OCI-M1 (cell line): ENCODE data around the gene KLHDC9.
"Not testable (repeated sequence)": the region's sequence is repeated elsewhere in the genome, so short reads cannot be mapped to it uniquely, and the experiment has no call there.

Experiments
- DNase-seq: peaks from one replicate; lab custom pipeline; 2025; lab: John Stamatoyannopoulos, UW

The KLHDC9 gene

DNA sequence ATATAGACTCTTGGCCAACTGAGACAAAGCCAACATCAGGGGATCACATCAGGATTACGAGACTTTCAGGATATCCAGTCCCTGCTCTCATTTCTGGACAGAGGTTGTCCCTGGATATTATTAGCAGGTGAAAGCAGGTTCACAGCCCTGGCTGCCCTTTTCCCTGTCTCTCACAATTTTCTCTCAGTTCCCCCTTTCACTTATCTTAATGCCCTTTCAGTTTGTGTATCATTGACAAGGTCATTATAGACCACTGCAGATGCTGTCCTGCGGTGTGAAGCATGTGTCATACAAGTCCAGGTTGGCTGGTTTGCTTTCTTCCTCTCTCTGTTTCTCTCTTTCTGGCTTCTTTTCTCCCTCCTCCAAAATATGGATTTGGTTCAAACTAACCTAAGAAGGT, 2.1 kb upstream of the KLHDC9 start:
- no peak for DNase-seq

DNA sequence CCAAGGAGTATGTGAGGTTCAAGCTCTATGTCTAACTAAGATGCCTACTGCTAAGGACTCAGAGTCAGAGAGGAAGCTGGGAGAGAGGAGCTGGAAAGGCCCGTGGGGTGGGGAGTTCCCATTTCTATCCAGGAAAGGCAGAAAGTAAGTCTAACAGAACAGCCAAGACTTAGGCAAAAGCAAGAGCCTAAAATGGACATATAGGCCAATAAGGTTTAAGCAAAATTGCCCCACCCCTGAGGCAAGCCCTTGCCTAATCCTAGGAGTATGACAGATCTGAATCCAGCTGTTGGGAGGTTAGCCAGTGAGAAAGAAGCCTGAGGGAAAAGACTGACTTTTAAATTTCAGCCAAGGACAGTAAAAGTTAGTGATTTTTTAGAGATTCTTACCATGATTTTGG, 1.6 kb upstream of the KLHDC9 start:
- DNase-seq, result no peak

DNA sequence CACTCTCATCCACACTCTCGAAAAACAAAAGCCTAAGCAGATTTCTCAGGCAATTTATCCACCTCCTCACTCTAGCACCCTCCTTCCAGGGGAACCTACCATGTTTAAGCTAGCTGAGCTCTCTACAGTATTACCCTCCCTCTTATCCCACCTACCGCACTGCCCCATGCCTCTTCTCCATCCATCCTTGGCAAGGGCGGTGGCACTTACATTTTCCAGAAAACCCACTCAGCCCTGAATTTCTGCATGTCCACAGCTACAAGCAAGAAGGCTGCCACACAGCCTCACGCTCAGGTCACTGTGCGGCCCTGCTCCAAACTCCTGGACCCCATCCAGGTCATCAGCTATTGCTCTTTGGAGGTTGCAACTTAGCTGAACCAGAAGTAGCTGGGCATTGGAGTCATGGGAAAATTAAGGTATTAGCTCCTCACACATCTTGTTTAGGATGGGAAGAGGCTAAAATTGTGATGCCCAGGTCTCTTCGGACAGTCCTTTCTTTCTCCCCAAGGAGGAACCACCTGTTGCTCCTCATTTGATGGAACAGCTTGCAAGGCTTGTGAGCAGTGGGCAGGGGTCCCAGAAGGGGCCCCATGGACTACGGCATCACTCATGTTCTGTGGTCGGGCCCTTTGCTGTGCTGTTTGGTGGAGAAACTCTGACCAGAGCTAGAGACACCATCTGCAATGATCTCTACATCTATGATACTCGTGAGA, 1.1 kb downstream of the KLHDC9 start:
- no peak for DNase-seq

DNA sequence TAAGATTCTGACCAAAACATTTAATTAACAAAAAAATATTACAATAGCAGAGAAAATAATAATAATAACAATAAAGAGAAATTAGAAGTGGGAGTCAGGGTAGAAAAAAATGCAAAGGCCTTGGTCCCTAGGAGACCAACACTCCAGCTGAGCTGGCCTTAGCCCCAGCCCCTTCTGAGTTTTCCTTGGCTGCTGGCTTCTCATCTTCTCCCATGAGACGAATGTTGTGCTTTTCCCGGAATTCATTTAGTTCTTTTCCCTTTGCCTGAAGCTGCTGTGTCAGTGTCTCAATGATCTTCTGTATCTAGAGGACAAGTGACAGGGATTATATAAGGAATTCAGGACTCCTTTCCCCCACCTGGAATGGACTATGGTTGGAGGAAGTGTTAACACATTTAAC, 2.4 kb downstream of the KLHDC9 start:
- DNase-seq, result no peak

DNA sequence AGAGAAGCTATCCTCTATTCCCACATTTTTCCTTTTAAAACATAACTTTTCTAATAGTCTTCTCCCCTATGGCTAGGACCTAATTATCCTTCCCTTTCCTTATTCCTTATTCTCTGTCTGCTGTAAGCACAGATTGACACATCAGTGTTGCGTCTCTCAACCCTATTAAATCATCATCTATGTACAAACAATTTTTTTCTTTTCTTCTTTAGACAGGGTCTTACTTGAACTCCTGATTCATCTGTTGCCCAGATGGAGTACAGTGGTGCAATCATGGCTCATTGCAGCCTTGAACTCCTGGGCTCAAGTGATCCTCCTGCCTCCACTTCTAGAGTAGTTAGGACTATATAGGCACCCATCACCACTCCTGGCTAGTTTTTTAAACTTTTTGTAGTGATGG, 8.3 kb downstream of the KLHDC9 start:
- DNase-seq, result no peak

DNA sequence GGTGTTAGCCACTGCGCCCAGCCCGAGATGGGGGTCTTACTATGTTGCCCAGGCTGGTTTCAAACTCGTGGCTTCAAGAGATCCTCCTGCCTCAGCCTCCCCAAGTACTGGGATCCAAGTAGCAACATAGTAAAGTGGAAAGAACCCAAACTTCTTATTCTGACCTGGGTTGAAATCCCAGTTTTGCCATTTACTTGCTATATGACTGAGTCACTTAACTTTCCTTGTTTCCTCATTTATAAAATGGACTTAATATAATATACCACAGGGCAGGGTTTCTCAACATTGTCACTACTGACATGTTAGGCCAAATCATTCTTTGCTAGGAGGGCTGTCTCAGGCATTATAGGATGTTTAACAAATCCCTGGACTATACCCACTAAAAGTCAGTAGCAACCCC, 13.0 kb downstream of the KLHDC9 start:
- DNase-seq, result no peak

DNA sequence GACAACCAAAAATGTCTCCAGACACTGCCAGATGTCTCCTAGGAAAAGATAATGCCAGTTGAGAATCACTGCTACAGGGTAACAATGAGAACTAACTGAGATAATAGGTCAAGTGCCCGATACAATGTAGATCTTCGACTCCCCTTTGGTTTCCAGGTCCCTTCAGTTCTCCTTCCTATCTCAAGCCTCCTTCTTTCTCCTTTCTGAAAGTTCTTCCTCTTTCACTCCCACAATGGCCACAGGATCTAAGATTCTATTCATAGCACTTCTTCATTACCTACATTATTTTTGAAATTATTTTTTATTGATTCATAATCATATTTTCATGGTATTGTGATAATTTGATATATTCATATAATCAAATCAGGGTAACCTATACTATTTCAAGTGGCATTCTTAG, 13.4 kb downstream of the KLHDC9 start:
- peak; percentile 82 for DNase-seq

DNA sequence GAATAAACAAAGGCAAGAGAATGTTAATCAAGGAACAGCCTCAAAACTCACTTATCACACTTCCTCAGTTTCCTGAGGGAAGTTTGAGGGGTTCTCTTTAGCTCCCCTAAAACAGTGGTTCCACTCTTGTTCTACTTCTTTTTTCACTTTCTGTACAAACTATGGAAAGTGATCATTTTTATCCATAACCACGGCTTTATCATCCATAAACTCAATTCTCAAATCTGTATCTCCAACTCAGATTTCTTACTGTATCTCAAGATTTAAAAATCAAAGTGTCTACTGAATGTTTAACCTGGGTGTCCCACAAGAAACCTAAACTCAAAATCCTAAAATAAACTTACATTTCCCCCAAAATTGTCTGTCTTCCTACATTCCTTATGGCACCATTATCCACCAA, 15.8 kb downstream of the KLHDC9 start:
- DNase-seq, result no peak

DNA sequence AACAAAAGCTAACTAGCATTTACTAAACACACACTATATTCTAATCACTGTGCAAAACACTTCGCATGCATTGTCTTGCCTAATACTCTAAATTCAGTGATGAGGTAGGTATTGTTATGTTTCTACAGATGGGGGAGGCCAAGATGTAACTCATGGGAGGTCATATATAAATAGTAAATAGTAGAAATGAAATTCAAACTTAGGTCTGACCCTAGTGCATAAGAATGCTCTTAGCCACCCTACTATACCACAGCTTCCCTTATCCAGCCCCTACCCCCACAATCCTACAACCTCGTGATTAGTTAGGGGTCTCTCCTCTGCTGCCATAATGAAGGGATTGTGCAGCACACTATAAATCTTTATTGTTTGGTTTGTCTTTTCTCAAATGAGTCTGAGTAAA, 16.4 kb downstream of the KLHDC9 start:
- no peak for DNase-seq

DNA sequence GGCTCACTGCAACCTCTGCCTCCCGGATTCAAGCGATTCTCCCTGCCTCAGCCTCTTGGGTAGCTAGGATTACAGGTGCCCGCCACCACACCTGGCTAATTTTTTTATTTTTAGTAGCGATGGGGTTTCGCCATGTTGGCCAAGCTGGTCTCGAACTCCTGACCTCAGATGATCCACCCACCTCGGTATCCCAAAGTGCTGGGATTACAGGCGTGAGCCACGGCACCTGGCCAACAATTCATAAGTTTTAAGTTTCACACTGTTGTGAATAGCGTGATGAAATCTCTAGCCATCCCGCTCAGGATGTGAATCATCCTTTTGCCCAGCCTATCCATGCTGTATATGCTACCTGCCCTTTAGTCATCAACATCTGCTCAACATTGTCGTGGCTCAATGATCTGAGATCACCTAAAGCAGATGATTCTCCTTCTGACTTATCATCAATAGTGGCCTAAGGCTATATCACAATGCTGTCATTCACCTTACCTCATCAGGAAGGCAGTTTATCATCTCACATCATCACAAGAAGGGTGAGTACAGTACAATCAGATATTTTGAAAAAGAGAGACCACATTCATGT, 17.1 kb downstream of the KLHDC9 start:
- no peak for DNase-seq

DNA sequence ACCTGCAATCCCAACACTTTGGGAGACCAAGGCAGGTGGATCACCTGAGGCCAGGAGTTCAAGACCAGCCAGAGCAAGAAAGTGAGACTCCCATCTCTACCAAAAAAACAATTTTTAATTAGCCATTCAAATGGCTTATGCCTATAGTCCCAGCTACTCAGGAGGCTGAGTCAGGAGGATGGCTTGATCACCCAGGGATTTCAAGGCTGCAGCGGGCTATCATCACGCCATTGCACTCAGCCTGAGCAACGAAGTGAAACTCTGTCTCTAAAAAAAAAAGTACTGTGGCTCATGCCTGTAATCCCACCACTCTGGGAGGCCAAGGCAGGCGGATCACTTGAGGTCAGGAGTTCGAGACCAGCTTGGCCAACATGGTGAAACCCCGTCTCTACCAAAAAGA, 17.8 kb downstream of the KLHDC9 start:
- DNase-seq, result not testable (repeated sequence)

DNA sequence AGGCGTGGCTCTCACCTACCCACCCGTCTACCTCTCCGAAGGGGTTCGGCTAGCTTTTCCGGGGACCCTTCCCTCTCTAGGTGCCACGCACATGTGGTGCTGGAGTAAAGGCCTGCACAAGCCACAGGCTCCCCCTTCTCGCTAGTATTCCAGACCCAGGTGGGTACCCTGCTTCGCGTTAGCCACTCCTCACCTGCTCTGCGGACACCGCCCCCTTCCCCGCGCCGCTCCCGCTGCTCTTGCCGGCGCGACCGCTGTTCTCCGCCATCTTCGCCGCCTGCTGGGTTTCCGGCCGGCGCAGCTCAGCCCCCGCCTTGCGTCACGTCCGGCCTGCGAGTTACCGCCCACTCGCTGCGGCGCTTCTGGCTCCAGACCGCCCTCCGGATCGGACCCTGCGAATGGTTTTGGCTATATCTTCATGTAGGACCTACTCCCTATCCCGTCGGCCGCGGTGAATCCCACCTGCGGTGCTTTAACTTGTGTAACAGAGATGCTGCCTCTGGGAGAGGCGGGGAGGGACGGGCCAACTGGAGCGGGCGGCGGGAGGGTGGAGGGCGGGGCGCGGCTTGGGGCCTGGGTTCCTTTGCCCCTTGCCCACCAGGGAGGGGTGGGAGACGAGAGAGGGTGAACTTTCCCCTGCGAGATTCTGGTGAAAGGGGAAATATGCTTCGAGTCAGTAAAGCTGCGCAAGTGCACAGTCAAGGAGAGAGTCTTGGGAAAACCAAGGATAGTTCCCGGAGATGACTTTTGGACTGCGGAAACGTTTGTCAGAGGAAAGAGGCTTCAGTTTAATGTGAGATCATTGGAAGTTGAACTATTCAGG, 19.8 kb downstream of the KLHDC9 start, which contains the start of the genes NIT1 and PFDN2:
TSS of gene NIT1 (plus strand) at position 347 of the 823 bp plus-strand sequence. CDS start at position 419, 72 bp downstream.
TSS of gene PFDN2 (minus strand) at position 279 of the 823 bp plus-strand sequence. CDS start at position 268, 11 bp downstream.
- peak; percentile 93 for DNase-seq

DNA sequence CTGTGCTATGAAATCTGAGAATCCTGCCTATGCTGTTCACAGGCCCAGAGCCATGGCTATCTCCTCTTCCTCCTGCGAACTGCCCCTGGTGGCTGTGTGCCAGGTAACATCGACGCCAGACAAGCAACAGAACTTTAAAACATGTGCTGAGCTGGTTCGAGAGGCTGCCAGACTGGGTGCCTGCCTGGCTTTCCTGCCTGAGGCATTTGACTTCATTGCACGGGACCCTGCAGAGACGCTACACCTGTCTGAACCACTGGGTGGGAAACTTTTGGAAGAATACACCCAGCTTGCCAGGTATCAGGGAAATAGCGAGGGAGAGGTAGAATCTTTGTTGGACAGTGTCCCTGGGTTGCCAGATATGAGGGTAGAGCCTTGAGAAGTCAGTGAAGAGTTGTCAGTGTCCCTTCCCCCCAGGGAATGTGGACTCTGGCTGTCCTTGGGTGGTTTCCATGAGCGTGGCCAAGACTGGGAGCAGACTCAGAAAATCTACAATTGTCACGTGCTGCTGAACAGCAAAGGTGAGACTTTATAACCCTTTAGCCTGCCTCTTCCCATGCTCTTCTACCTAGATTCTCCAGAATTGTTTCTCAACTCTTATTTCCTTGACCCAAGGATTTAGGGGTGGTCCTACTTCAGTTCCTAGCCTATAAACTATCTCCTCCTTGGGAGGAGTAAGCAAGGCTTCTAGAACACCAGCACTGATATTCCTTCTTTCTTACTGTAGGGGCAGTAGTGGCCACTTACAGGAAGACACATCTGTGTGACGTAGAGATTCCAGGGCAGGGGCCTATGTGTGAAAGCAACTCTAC, 21.1 kb downstream of the KLHDC9 start:
- peak; percentile 79 for DNase-seq

DNA sequence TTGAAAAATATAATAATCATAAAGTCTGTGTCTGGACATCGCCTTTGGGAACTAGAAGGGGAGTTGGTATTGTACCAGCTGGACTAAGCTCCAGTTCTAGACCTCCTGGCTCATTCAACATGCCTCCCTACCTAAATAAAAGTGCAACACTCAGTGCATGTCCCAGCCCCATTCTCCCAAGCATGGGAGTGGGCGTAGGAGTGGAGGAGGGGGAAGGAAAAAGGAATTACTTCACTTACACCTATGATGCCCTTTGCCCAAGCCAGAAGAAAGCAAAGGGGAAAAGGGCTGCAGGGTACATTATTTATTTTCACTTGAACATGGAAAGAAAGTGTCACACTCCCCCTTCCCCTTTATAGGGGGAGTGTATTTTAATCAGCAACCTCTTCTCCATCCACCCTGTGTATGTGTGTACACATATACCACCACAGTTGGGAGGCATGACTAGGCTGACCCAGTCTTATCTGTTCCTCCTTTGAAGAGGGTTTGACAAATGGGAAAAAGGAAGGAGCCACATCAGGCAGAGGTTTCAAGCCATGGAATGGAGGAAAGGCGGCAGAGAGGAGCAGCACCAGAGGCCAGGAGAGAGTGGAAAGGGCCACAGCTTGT, 23.0 kb downstream of the KLHDC9 start:
- peak; percentile 44 for DNase-seq

DNA sequence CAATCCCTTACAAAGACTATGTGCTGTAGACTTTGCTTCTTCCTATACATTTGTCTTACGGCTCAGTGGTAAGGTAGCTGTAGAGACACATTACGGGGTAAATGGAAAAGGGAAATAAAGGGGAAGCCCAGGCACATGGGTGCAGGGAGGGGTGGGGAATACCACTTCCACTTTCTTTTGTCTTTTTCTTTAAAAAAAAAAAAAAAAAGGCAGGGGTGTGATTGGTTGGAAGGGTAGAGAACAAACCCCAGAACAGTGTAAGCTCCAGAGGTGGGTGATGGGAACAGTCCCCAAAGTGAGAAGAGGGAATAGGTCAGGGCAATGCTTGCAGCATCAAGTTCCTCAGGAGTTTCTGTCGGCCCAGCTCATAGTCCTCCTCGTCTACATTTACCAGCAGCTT, 23.7 kb downstream of the KLHDC9 start:
- DNase-seq, result peak; percentile 33

DNA sequence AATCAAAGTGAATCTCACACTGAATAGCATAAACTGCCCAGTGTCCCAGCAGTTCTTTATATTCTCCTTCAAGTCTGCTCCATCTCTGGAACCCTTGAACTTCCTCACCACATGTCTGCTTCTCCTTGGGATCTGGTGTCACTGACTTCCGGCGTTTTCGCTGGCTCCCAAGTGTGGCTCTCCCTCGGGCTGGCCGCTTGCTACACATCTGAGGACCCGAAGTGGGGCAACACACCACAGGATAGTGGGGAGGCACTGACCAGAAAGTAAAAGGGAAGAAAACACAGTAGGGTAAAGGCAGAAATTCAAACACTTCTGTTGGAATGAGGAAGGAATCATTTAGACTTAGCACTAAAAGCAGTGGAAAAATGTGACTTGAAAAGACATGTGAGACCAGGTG, 24.8 kb downstream of the KLHDC9 start:
- no peak for DNase-seq

DNA sequence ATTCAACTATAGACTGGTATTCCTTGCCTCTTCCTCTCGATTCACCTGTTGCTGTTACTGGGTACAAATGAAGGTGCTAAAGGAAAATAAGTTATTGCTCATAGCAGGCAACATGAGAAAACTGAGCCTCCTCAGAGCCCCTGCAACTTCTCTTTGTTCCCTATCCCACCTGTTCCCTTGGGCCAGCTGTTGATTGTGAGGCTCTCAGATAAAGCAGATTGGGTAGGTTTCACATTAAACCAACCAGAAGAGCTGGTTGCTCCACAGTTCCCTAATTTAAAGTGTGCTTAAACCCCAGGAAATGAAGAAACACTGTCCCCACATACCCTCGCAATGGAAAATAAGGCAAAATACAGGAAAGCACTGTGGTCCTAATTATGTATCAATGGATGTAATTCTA, 29.5 kb downstream of the KLHDC9 start:
- DNase-seq, result no peak

DNA sequence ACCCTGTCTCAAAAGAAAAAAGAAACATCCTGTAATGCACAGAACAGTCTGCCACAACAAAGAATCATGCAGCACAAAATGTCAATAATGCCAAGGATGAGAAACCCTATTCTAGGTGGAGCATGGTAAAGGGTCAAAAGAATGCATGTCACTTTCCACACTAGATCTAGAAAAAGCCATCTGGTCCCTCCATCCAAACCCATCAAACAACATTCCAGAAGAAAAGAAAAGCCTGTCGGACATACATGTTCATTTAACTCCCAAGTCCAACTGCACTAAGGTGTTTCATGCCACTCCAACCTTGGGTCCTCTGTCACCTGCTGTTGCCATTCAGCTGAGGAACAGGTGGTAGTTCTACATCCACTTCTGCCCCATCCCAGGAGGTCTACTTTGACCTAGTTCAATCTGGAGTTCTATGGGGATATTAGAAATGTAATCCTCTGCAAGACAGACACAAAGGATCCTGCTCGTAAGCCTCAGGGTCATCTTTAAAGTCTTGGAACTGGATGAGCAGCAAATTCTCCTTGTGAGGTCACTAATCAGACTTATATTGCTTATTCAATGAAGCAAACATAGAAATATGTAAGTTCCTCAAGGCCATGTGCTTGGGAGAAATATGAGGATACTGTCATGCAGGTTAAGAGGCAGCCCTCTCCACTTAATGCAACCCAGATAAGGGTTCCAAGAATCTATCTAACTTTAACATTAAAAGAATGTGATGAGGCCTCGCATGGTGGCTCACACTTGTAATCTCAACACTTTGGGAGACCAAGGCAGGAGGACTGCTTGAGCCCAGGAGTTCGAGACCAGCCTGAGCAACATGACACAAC, 30.6 kb downstream of the KLHDC9 start:
- DNase-seq, result no peak

DNA sequence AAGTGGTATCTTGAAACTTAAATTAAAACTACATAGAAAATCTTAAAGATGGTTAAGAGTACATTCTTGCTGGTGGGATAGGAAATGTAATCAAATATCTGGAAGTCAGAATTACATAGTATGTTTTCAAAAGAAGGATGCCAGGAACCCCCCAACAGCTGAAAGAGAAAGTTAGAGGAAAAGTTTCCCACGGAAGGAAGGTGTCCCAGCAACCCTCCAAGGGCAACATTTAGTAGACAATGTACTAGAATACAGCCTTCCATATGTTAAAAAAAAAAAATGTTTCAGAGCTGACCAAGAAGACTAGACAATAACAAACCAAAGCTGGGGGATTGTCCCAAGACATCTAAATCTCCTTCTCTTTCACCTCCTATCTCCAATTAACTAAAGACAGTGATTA, 32.1 kb downstream of the KLHDC9 start:
- no peak for DNase-seq

DNA sequence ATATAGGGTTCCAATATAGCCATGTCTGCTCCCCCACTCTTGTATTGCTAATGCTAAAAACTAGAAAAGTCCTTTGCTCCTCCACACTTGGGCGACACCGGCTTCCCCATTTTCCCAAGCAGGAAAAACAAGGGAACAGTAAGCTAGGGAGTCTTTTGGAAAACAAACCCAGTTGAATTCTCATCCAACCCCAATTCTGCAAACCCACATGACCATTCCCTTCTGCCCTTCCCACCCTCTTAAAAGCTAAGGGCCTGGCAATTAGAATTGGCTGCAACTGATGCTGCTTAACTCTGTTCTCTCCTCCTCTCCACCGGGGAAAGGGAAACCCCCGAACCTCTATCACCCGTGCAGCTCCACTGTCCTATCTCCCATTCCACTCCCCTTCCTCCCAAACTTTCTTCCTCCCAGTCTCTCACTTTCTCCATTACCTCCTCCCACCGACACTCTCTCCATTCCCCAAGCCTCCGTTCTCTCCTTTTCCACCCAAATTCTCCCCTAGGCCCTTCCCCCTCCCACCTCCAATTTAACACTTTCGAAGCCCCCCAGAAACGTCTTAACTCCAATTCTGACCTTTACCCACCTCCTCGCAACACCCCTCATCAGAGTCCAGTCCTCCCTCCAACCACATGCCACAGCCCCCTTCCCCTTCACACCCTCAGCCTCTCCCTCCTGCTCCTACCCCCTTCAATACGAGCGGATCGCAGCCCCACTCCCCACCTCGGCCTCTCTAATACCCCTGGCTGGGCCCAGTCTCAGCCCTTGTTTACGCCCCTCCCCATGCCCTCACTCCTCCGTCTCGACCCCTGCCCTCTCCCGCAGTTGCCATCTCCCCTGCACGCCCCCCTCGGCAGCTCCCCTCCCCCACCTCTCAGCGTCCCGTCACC, 33.6 kb downstream of the KLHDC9 start:
- peak; percentile 64 for DNase-seq
